PC-9 (cell line): ENCODE measurements around the gene ALK. TPM values are rescaled to one million over a fixed set of nuclear protein-coding genes. Genes with fewer than 3 reads are reported as not detected.

Experiments
- BruUV-seq: library from RNA; stranded (reverse); fragments of 400-500 nt; replicated peaks from 2 replicates; lab custom pipeline; 2021; lab: Mats Ljungman, UMichigan
- CTCF ChIA-PET: fragments of 300-600 bp; sonication (Branson Sonifier 250); formaldehyde crosslinking; loops from one replicate; lab custom pipeline; 2022; ENCODE audit warnings: antibody characterized with exemption; lab: Charles Lee
- POLR2A ChIA-PET: fragments of 300-600 bp; sonication (Branson Sonifier 250); formaldehyde crosslinking; loops from one replicate; lab custom pipeline; 2022; ENCODE audit warnings: antibody characterized with exemption; ENCODE audit not compliant: unreplicated experiment; lab: Charles Lee
- DNase-seq, 2 experiments: peaks; one replicate each; pipeline versions ENCODE4 v3.0.0 to v3.0.0-alpha.2; 2015 to 2022; ENCODE audit warnings: mixed read lengths in 1 of 2
- H2AFZ ChIP-seq: fragments of 200-600 bp; sonication (generic); 2 replicates; pipeline ENCODE4 v1.8.1; 2017; ENCODE audit warnings: antibody characterized with exemption
- H3F3A ChIP-seq: fragments of 200-600 bp; sonication (generic); 2 replicates; pipeline ENCODE4 v1.8.1; 2017; ENCODE audit warnings: antibody characterized with exemption, mild to moderate bottlenecking, low read depth; ENCODE audit not compliant: insufficient read depth
- H3K27ac ChIP-seq: fragments of 200-600 bp; sonication (generic); 2 replicates; pipeline ENCODE4 v1.6.1; 2016; ENCODE audit warnings: mixed run types
- H3K27me3 ChIP-seq: fragments of 200-600 bp; sonication (generic); 2 replicates; pipeline ENCODE4 v1.6.1; 2016; ENCODE audit warnings: low read depth, mixed run types; ENCODE audit not compliant: insufficient read depth
- H3K36me3 ChIP-seq: fragments of 200-600 bp; sonication (generic); 2 replicates; pipeline ENCODE4 v1.6.1; 2016; ENCODE audit warnings: low read depth, mixed run types
- H3K4me1 ChIP-seq: fragments of 200-600 bp; sonication (generic); replicated peaks from 2 replicates; pipeline ENCODE4 v1.6.1; 2016; ENCODE audit warnings: mixed run types; ENCODE audit not compliant: insufficient read depth
- H3K4me2 ChIP-seq: fragments of 200-600 bp; sonication (generic); 2 replicates; pipeline ENCODE4 v1.6.1; 2017; ENCODE audit warnings: mixed run types
- H3K4me3 ChIP-seq: fragments of 200-600 bp; sonication (generic); 2 replicates; pipeline ENCODE4 v1.6.1; 2016; ENCODE audit warnings: mixed run types
- H3K79me2 ChIP-seq: fragments of 200-600 bp; sonication (generic); 2 replicates; pipeline ENCODE4 v1.6.1; 2017; ENCODE audit warnings: low read depth, mixed run types
- H3K9me2 ChIP-seq: fragments of 200-600 bp; sonication (generic); 2 replicates; pipeline ENCODE4 v1.8.1; 2017; ENCODE audit warnings: mild to moderate bottlenecking; ENCODE audit not compliant: insufficient read depth
- H3K9me3 ChIP-seq: fragments of 200-600 bp; sonication (generic); 2 replicates; pipeline ENCODE4 v1.8.1; 2016; ENCODE audit warnings: low read depth; ENCODE audit not compliant: insufficient read depth
- H4K20me1 ChIP-seq: fragments of 200-600 bp; sonication (generic); 2 replicates; pipeline ENCODE4 v1.8.1; 2017; ENCODE audit not compliant: insufficient read depth
- EZH2 ChIP-seq: fragments of 200-600 bp; sonication (generic); IDR thresholded peaks from 2 replicates; pipeline ENCODE4 v1.8.0; 2017; ENCODE audit warnings: antibody characterized with exemption, low read depth
- intact Hi-C: fragments of 100-400 bp; cut with micrococcal nuclease; formaldehyde crosslinking; loops from one replicate; pipeline ENCODE4 v1.10.0; 2022; ENCODE audit not compliant: unreplicated experiment
- total RNA-seq: library from RNA; stranded (reverse); gene quantifications from 2 replicates; pipeline ENCODE4 v1.2.3, GENCODE V29; 2021
- TF ChIP-seq, protein P1 (sequence below): fragments of 200-600 bp; sonication (generic); conservative IDR thresholded peaks from 2 replicates; pipeline ENCODE4 v1.6.1; 2017; ENCODE audit warnings: mixed run types, antibody characterized with exemption, mild to moderate bottlenecking, moderate library complexity

The ALK gene
- total RNA-seq, 1 experiment from 2014 or later, result not detected

DNA sequence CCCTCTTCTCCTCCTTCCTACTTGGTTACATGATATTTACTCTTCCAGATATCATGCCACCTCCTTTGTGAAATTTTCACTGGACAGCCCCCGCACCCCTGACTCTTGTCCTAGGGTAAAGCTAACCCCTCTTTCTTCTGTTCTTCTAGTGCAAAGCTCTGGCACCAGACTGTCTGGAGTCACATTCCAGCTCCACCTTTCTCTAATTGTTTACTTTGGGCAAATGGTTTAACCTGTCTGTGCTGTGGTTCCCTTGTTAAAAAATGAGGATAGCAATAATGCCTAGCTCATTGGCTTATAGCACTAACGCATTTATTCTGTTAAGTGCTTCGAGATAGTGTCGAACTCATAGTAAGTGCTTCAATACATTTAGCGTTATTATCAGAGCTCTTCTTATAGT is 306.2 kb downstream of the ALK start:
- DNase-seq, result no peak
- Histone ChIP-seq H3K9me3 (no peaks in the 10 kb centered on the region), H3K4me1 (no peaks in the 10 kb centered on the region), H3K27ac (no peak overlapping the region), H3K4me2 (no peak overlapping the region), H3F3A (no peaks in the 10 kb centered on the region), H4K20me1 (no peaks in the 10 kb centered on the region), H3K27me3 (peaks cover 86% of the 10 kb centered on the region), H3K4me3 (no peak overlapping the region), H3K36me3 (no peaks in the 10 kb centered on the region), H3K9me2 (no peaks in the 10 kb centered on the region), H2AFZ (no peak overlapping the region), H3K79me2 (no peaks in the 10 kb centered on the region)
- ChIA-PET CTCF (no interaction called here), POLR2A (no interaction called here)
- BruUV-seq, result no TSS peak
- TF ChIP-seq EZH2, result no peak
- TF ChIP-seq, protein P1, sequence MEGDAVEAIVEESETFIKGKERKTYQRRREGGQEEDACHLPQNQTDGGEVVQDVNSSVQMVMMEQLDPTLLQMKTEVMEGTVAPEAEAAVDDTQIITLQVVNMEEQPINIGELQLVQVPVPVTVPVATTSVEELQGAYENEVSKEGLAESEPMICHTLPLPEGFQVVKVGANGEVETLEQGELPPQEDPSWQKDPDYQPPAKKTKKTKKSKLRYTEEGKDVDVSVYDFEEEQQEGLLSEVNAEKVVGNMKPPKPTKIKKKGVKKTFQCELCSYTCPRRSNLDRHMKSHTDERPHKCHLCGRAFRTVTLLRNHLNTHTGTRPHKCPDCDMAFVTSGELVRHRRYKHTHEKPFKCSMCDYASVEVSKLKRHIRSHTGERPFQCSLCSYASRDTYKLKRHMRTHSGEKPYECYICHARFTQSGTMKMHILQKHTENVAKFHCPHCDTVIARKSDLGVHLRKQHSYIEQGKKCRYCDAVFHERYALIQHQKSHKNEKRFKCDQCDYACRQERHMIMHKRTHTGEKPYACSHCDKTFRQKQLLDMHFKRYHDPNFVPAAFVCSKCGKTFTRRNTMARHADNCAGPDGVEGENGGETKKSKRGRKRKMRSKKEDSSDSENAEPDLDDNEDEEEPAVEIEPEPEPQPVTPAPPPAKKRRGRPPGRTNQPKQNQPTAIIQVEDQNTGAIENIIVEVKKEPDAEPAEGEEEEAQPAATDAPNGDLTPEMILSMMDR, result no peak
- intact Hi-C loops, result no loop called here

DNA sequence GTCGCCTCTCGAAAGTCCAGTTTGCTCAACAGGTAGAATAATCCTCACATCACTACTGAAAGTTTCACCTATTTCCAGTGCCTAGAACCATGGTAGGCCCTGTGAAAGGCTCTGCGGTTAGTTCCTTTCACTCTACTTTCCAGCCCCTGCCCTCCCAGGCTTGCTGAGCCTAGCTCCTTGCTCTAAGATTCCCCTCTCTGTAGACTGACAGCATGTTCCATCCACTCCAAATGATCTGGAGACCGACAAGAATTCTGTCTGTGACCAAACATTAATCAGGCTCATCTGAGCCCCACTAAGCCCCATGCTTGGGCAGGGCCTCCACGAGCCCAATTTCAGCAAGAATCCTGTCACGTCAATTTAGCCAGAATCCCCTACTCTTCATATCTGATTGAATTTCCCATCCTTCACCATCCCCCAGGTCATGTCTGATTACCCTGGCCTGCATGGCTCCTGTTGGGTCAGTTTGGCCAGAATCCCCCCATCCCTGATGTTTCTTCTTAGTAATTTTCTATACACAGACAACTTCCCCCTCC is 307.0 kb downstream of the ALK start:
- no peak overlapping the region for H3K4me2 ChIP-seq
- H3K27ac ChIP-seq, result no peak overlapping the region
- H3K27me3 ChIP-seq, result peaks cover 81% of the 10 kb centered on the region
- no peaks in the 10 kb centered on the region for H3F3A ChIP-seq
- TF ChIP-seq, protein P1, result no peak
- no peak for TF ChIP-seq EZH2
- no peaks in the 10 kb centered on the region for H3K36me3 ChIP-seq
- H3K9me2 ChIP-seq, result no peaks in the 10 kb centered on the region
- BruUV-seq, result no TSS peak
- intact Hi-C loops, result no loop called here
- no peak overlapping the region for H3K4me3 ChIP-seq
- H3K4me1 ChIP-seq, result no peaks in the 10 kb centered on the region
- ChIA-PET POLR2A (no interaction called here), CTCF (no interaction called here)
- no peak for DNase-seq
- H4K20me1 ChIP-seq, result no peaks in the 10 kb centered on the region
- H2AFZ ChIP-seq, result no peak overlapping the region
- no peaks in the 10 kb centered on the region for H3K9me3 ChIP-seq
- no peaks in the 10 kb centered on the region for H3K79me2 ChIP-seq

DNA sequence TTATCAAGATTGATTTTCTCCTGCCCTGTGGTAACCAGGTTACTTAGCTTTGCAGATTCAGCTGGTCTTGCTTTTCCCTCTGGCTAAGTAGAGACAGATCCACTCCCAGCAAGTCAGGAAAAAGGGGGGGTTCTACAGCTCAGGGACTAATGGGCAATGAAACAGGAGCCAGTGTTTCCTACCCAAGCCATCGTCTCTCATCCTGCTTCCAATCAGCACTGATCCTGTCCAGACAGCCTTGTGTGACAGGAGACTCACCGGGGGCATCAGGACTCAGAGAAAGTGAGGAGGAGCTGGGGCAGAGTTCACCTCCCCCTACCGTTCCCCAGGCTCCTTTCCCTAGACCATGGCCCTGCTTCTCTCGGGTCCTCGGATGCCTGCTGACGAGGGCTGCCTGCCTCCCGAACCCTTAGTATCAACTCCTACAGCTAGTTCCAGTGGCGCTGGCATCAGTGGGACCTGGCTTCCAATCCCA is 307.6 kb downstream of the ALK start:
- H3K4me2 ChIP-seq, result no peak overlapping the region
- H3K27ac ChIP-seq, result no peak overlapping the region
- H3K9me3 ChIP-seq, result no peaks in the 10 kb centered on the region
- no peaks in the 10 kb centered on the region for H3K36me3 ChIP-seq
- H2AFZ ChIP-seq, result no peak overlapping the region
- POLR2A ChIA-PET, result no interaction called here
- DNase-seq, result no peak
- CTCF ChIA-PET, result no interaction called here
- H3K4me3 ChIP-seq, result no peak overlapping the region
- H3F3A ChIP-seq, result no peaks in the 10 kb centered on the region
- intact Hi-C loops, result no loop called here
- H3K79me2 ChIP-seq, result no peaks in the 10 kb centered on the region
- BruUV-seq, result no TSS peak
- H3K9me2 ChIP-seq, result no peaks in the 10 kb centered on the region
- H3K4me1 ChIP-seq, result no peaks in the 10 kb centered on the region
- H4K20me1 ChIP-seq, result no peaks in the 10 kb centered on the region
- TF ChIP-seq, protein P1, result no peak
- TF ChIP-seq EZH2, result no peak
- H3K27me3 ChIP-seq, result peaks cover 77% of the 10 kb centered on the region
